ENCODE results near the gene PLXNB1.
A peak's percentile ranks its signal among the peaks of the same experiment; 100 is the strongest.
"Not testable (repeated sequence)": the region's sequence is repeated elsewhere in the genome, so short reads cannot be mapped to it uniquely, and the experiment has no call there.

The PLXNB1 gene

GRCh38 chr3:48465531-48466378 is 35.9 kb upstream of the PLXNB1 start:
- DNase-seq (ENCODE audit: low spot score): peak; percentile 95

- DNase-seq (ENCODE audit: low spot score): no peak
These were observed 35.3 kb upstream of the PLXNB1 start for GRCh38 chr3:48465237-48465530.

GRCh38 chr3:48464713-48465221 is 34.9 kb upstream of the PLXNB1 start:
- DNase-seq (ENCODE audit: low spot score): no peak

GRCh38 chr3:48463703-48464102 is 33.8 kb upstream of the PLXNB1 start:
- no peak for DNase-seq (ENCODE audit: low spot score)

- not testable (repeated sequence) for DNase-seq (ENCODE audit: low spot score)
These were observed 31.9 kb upstream of the PLXNB1 start for GRCh38 chr3:48461767-48462166.

DNA sequence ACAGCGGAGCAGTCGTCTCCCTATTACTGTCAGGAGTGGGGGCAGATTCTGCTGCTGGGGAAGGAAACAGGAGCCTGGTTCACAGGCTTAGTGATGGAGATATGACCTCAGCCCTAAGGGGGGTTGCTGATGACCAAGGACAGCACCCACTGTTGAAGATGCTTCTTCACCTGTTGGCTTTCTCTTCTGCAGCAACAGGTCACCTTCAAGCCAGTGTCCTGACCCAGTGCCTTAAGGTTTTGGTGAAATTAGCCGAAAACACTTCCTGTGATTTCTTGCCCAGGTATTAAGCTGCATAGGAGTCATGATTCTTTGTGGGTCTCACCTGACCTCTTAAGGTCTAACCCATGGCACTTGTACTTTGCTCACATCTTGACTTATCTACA is 30.6 kb upstream of the PLXNB1 start:
- DNase-seq (ENCODE audit: low spot score): no peak

DNA sequence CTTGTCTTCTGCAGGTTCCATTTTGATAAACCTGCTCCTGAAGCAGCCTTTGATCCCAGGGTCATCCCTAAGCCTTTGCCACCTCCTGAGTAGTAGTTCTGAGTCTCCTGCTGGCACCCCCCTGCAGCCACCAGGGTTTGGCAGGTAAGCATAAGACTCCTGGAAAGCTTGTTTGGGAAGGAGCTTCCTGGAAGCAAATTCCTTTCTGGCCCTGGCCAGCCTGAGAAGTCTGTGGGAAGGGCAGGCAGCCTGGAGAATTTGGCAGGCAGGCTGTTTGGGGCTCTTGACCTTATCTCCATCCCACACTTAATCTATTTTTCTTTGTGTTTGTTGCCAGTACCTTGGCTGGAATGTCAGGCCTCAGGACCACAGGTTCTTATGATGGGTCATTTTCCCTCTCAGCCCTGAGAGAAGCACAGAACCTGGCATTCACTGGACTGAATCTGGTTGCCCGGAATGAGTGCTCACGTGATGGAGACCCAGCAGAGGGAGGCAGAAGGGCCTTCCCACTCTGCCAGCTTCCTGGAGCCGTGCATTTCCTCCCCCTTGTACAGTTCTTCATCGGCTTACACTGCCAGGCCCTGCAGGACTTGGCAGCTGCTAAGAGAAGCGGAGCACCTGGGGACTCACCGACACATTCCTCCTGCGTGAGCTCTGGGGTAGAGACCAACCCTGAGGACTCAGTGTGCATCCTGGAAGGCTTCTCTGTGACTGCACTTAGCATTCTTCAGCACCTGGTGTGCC is 30.1 kb upstream of the PLXNB1 start:
- no peak for DNase-seq (ENCODE audit: low spot score)

GRCh38 chr3:48459331-48459730 is 29.4 kb upstream of the PLXNB1 start:
- no peak for DNase-seq (ENCODE audit: low spot score)

GRCh38 chr3:48456456-48456855 is 26.6 kb upstream of the PLXNB1 start:
- DNase-seq (ENCODE audit: low spot score): no peak

- no peak for DNase-seq (ENCODE audit: low spot score)
These were observed 21.4 kb upstream of the PLXNB1 start for GRCh38 chr3:48451270-48451669.

DNA sequence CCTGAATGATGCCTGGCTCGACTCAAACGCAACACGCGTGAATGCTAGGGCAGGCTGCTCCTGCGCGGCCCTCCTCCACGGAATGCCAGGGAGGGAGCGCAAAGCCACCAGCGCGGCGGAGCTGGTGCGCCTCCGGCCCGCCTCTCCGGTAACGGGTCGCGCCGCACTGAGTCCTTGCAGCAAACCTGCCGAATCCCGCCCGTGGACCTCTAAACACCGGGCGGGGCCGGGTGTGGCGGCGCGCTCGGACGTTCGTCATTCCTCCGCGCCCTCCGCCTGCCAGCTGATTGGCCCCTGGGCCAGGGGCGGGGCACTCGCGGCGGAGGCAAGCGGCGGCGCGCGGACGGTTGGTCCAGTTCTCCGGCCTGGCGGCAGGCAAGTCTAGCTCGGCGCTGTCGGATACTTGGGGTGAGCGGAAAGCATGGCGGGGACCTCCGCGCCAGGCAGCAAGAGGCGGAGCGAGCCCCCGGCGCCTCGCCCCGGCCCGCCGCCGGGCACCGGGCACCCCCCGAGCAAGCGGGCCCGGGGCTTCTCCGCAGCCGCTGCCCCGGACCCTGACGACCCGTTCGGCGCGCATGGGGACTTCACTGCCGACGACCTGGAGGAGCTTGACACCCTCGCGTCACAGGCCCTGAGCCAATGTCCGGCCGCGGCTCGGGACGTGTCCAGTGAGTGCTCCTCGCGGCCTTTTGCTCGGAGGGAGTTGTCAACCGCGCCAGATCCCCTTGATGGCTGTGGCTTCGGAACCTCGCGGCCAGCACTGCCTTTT is 16.7 kb upstream of the PLXNB1 start, which contains the start of gene ATRIP:
Gene ATRIP (plus strand): TSS at position 313 of the 769 bp plus-strand sequence. CDS start 109 bp downstream, at position 422.
- peak; percentile 93 for DNase-seq (ENCODE audit: low spot score)

GRCh38 chr3:48446043-48446424 is 16.1 kb upstream of the PLXNB1 start:
- DNase-seq (ENCODE audit: low spot score): no peak

DNA sequence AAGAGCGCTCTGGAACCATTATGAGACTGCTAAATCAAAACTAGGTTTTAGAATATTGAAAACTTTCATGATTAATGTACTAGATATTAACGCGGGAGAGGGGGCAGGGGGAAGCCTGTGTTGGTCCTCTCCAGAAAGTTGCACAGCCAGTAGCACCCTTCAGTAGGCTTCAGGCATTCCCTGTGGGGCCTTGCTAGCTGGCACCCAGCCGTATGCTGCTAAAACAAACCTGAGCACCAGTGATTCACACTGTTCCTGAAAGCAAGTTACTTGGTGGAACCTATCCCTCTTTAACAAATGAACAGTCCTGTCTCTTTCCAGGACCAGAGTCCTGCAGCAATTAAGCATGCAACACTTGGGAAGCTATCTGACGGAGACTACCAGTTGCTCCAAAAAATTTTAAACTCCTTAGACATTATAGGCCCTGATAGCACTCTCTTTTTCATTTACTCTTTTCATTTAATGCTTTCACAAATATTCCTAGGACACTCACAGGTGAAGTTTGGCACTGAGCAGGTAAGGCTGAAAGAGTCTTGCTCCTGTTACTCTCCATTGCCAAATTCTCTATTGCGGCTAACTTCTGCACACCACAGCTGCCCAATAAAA is 15.5 kb upstream of the PLXNB1 start:
- DNase-seq (ENCODE audit: low spot score): no peak

- DNase-seq (ENCODE audit: low spot score): no peak
These were observed 12.1 kb upstream of the PLXNB1 start for GRCh38 chr3:48441940-48442339.

GRCh38 chr3:48440590-48440958 is 10.7 kb upstream of the PLXNB1 start:
- DNase-seq (ENCODE audit: low spot score): no peak

DNA sequence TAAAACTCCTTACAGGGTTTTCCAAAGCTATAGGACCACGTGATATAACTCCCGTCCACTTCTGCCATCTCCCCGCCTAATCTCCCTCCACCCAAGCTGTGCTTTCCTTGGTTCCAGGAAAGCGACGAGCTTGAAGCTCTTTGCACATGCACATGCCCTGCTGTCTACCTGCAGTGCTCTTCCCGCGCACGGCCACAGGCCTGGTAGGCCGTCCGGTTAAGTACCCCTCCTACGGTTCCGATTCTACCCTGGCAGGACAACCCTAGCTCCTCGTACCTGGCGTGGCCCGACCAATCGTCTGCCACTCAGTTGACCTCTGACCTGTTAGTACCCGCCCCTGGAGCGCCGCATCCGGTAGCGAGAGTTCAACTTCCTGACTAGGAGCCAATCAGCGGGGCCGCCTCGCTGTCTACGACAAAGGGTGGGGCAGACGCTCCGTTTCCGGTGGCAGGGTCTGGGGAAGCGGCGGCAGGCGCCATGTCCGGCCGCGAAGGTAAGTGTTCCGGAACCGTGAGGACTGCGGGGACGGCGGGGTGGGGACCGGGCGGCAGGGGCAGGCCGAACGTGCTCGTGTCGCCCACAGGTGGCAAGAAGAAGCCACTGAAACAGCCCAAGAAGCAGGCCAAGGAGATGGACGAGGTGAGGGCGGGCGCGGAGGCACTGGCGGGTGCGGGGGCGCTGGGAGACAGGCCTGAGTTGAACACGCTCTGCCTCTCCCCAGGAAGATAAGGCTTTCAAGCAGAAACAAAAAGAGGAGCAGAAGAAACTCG is 10.1 kb upstream of the PLXNB1 start, which contains the start of the genes CCDC51 and TMA7:
Gene CCDC51 (minus strand): TSS at position 300 of the 770 bp plus-strand sequence. CDS start 4,991 bp downstream, outside the sequence.
Gene TMA7 (plus strand): TSS at position 438 of the 770 bp plus-strand sequence. CDS start 40 bp downstream, at position 478.
- DNase-seq (ENCODE audit: low spot score): peak; percentile 98

GRCh38 chr3:48437812-48438211 is 7.9 kb upstream of the PLXNB1 start:
- DNase-seq (ENCODE audit: low spot score): no peak

DNA sequence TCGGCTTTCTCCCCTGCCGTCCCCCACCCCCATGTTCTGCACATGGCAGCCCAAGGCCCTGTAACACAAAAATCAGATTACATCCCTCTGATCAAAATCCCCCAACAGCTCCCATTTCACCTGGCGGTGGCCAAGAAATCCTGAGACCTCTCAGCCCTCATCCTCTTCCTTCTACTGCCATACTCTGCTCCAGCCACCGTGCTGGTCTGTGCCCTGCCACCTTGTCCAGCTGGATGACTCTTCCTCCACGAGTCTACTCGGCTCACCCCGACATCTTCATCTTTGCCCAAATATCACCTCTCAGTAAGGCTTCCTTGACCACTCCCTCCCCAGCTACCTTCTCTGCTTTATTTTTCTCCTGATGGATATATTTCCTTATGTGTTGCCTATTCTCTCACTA is 7.0 kb upstream of the PLXNB1 start:
- DNase-seq (ENCODE audit: low spot score): no peak

DNA sequence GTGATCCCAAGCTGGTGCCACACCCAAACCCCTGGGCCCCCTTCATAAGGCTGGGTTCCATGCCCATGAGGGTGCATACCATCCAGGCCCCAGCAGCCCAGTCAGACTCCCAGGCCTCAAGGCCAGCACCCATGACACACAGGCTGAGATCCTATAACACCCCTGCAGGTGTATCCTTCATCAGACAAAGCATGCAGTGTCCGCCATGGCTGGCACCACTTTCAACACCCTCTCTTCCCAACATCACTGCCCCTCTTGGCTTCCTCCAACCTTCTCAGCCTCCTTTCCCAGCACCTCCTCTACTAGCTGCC is 6.5 kb upstream of the PLXNB1 start:
- no peak for DNase-seq (ENCODE audit: low spot score)

DNA sequence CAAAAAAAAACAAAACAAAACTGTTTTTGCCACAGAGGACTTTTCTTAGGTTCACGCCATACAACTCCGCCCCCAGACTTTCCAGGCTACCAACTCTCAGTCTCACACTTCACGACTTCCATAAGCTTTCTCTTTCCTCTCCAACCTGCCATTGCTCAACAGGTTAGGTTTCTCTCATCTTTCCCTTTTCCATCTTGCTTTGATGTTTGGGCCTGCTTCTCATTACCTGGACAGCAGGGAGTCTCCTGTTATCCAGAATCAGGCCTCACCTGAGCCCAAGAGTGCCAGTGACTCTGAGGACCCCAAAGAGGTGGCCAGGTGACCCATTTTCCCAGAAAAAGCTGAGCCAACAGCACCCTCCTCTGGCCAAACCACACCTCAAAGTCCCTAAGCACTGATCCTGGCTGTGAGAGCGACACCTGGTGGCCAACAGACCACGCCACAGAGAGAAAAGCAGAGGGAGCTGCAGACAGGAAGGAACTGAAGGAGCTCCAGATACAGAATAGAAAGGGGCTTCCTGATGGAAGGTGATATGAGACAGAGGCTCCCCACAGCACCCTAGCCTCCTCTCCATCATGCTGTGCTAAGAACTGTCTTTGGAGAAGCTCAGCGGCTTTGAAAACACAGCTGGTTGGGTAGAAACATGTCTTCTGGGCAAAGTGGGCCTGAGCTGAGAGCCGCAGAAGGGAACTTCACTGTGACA is 6.0 kb upstream of the PLXNB1 start:
- peak; percentile 87 for DNase-seq (ENCODE audit: low spot score)

DNA sequence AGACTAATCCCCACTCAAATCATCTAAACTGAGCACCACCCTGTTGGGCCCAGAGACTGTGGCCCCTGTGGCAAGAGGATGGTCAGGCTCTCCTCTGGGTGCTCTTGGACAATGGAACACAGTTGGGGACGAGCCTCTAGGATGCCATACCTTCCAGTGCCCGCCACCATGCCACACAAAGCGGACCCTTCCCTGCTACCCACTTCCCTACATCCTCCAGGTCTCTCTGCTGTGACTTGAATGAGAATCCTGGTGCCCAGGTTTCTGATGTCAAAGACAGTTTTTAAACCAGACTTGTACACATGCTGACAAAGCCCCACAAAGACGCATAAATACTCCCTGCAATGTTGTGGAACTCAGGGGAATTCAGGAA is 5.3 kb upstream of the PLXNB1 start:
- DNase-seq (ENCODE audit: low spot score): no peak

Measured in left forelimb (tissue), 1 donor.